Peyer's patch (tissue), 4 donors: Measurements from ENCODE around the gene NCR3LG1. TPM values are rescaled to one million over a fixed set of nuclear protein-coding genes. Genes with fewer than 3 reads are reported as not detected.

Source experiments
- DNase-seq, 3 donors: peaks; one replicate each; pipeline ENCODE4 v3.0.0-alpha.2; 2017 to 2019
- H3K27ac ChIP-seq, 4 donors: fragments of 200-600 bp; sonication (generic); one replicate each; pipeline ENCODE4 v1.5.1; 2016 to 2019
- H3K27me3 ChIP-seq, 2 donors: fragments of 200-600 bp; sonication (generic); one replicate each; pipeline ENCODE4 v1.5.1; 2019
- H3K36me3 ChIP-seq, 3 donors: fragments of 200-600 bp; sonication (generic); one replicate each; pipeline ENCODE4 v1.5.1; 2016 to 2019
- H3K4me1 ChIP-seq, 4 donors: fragments of 200-600 bp; sonication (generic); one replicate each; pipeline ENCODE4 v1.5.1; 2016 to 2019
- H3K4me3 ChIP-seq, 4 donors: fragments of 200-600 bp; sonication (generic); 1 replicate in 3 of 4; 2 replicates in 1 of 4; pipeline ENCODE4 v1.5.1; 2016 to 2019; ENCODE audit warnings: mild to moderate bottlenecking in 1 of 4
- H3K9me3 ChIP-seq, 4 donors: fragments of 200-600 bp; sonication (generic); one replicate each; pipeline ENCODE4 v1.5.1; 2016 to 2019; ENCODE audit warnings: mild to moderate bottlenecking in 1 of 4
- CTCF ChIP-seq, 6 experiments: fragments of 450-650 bp in 4 of 6; fragments of 200-600 bp in 2 of 6; sonication (generic) in 1 of 6; IDR thresholded peaks; one replicate each; pipeline ENCODE4 v1.5.1; 2017 to 2019; ENCODE audit warnings: antibody characterized with exemption in 6 of 6, mild to moderate bottlenecking in 3 of 6, moderate library complexity in 1 of 6
- POLR2A ChIP-seq, 2 donors: fragments of 450-650 bp; IDR thresholded peaks; one replicate each; pipeline ENCODE4 v1.5.1; 2017; ENCODE audit warnings: antibody characterized with exemption in 2 of 2, mild to moderate bottlenecking in 2 of 2, moderate library complexity in 2 of 2
- total RNA-seq, 4 donors: library from RNA; depleted of rRNA; stranded (reverse); fragments of >200 nt; gene quantifications; one replicate each; pipeline ENCODE4 v1.1.0, GENCODE V29; 2016

Gene NCR3LG1
- total RNA-seq, 4 donors from 2014 or later = 3.3 to 25.7 (median 15.0) TPM

- H3K4me3 ChIP-seq = no peak overlapping the region
- TF ChIP-seq POLR2A (IDR thresholded peaks at IDR 0.05) (no peak), CTCF (IDR thresholded peaks at IDR 0.05) (no peak)
- H3K27me3 ChIP-seq = no peaks in the 10 kb centered on the region
- no peaks in the 10 kb centered on the region for H3K4me1 ChIP-seq
- H3K27ac ChIP-seq = no peak overlapping the region
- no peak for DNase-seq
- H3K36me3 ChIP-seq = peaks cover 0 to 52% (median 7%) of the 10 kb centered on the region in 3 donors
- peaks cover 0 to 19% (median 8%) of the 10 kb centered on the region in 4 donors for H3K9me3 ChIP-seq
These were observed 24.9 kb downstream of the NCR3LG1 start for GRCh38 chr11:17376493-17376892.

GRCh38 chr11:17378655-17379054 is 27.1 kb downstream of the NCR3LG1 start:
- Histone ChIP-seq H3K27me3 (no peaks in the 10 kb centered on the region), H3K36me3 (peaks cover 0 to 30% (median 0%) of the 10 kb centered on the region in 3 donors), H3K27ac (no peak overlapping the region), H3K4me3 (no peak overlapping the region), H3K9me3 (peaks cover 0 to 4% (median 0%) of the 10 kb centered on the region in 4 donors), H3K4me1 (no peaks in the 10 kb centered on the region)
- TF ChIP-seq CTCF (IDR thresholded peaks at IDR 0.05) = no peak
- DNase-seq = no peak

- Histone ChIP-seq H3K27ac (no peak overlapping the region), H3K4me3 (no peak overlapping the region), H3K4me1 (no peaks in the 10 kb centered on the region), H3K9me3 (peaks cover 0 to under 1% (median 0%) of the 10 kb centered on the region in 4 donors), H3K27me3 (no peaks in the 10 kb centered on the region), H3K36me3 (peaks cover 0 to 22% (median 0%) of the 10 kb centered on the region in 3 donors)
- DNase-seq = no peak
- TF ChIP-seq CTCF (IDR thresholded peaks at IDR 0.05) = no peak
- TF ChIP-seq POLR2A (IDR thresholded peaks at IDR 0.05) = no peak
These were observed 28.0 kb downstream of the NCR3LG1 start for GRCh38 chr11:17379383-17380180.

- no peak for DNase-seq
- no peak for TF ChIP-seq CTCF (IDR thresholded peaks at IDR 0.05)
- TF ChIP-seq POLR2A (IDR thresholded peaks at IDR 0.05) = no peak
- H3K27me3 ChIP-seq = no peaks in the 10 kb centered on the region
- no peak overlapping the region for H3K27ac ChIP-seq
- H3K36me3 ChIP-seq = peaks cover 0 to 6% (median 0%) of the 10 kb centered on the region in 3 donors
- no peak overlapping the region for H3K4me3 ChIP-seq
- no peaks in the 10 kb centered on the region for H3K4me1 ChIP-seq
- H3K9me3 ChIP-seq = no peaks in the 10 kb centered on the region
These were observed 29.6 kb downstream of the NCR3LG1 start for GRCh38 chr11:17381156-17381555.

- Histone ChIP-seq H3K4me3 (no peak overlapping the region), H3K27ac (no peak overlapping the region), H3K9me3 (no peaks in the 10 kb centered on the region), H3K36me3 (peaks cover 0 to 3% (median 0%) of the 10 kb centered on the region in 3 donors), H3K27me3 (no peaks in the 10 kb centered on the region), H3K4me1 (no peaks in the 10 kb centered on the region)
- TF ChIP-seq CTCF (IDR thresholded peaks at IDR 0.05) = no peak
- no peak for TF ChIP-seq POLR2A (IDR thresholded peaks at IDR 0.05)
- no peak for DNase-seq
These were observed 30.6 kb downstream of the NCR3LG1 start for GRCh38 chr11:17382046-17382728.
